CD14-positive monocyte (primary cell): ENCODE data around the gene STK31. TPM values are rescaled to one million over a fixed set of nuclear protein-coding genes. Genes with fewer than 3 reads are reported as not detected.
"Not testable (repeated sequence)": the region's sequence is repeated elsewhere in the genome, so short reads cannot be mapped to it uniquely, and the experiment has no call there.

Experiments used
- DNase-seq, 3 donors: peaks; one replicate each; pipeline ENCODE4 v3.0.0-alpha.2; 2011 to 2022
- H2AFZ ChIP-seq: 2 replicates; pipeline ENCODE4 v1.6.0; 2012; ENCODE audit warnings: mild to moderate bottlenecking, low read depth, low read length, inconsistent platforms; ENCODE audit not compliant: insufficient read depth, poor library complexity, severe bottlenecking
- H3K27ac ChIP-seq, 2 donors: 1 replicate in 1 of 2; 2 replicates in 1 of 2; pipeline ENCODE4 v1.5.1; 2012 to 2013; ENCODE audit warnings: low read length in 2 of 2, control low read depth in 1 of 2, inconsistent platforms in 1 of 2, low read depth in 1 of 2, mild to moderate bottlenecking in 1 of 2
- H3K27me3 ChIP-seq, 2 donors: one replicate each; pipeline versions ENCODE4 v1.6.0 to v1.6.1; 2011 to 2013; ENCODE audit warnings: low read length in 2 of 2; ENCODE audit not compliant: control insufficient read depth in 2 of 2, insufficient read depth in 2 of 2
- H3K36me3 ChIP-seq, 2 donors: replicated peaks in 1 of 2; 1 replicate in 1 of 2; 2 replicates in 1 of 2; pipeline versions ENCODE4 v1.5.1 to v1.6.1; 2012 to 2013; ENCODE audit warnings: low read length in 2 of 2, control low read depth in 1 of 2, inconsistent platforms in 1 of 2, mild to moderate bottlenecking in 1 of 2; ENCODE audit not compliant: insufficient read depth in 2 of 2, control insufficient read depth in 1 of 2
- H3K4me1 ChIP-seq, 2 donors: 1 replicate in 1 of 2; 2 replicates in 1 of 2; pipeline versions ENCODE4 v1.5.1 to v1.6.1; 2012 to 2013; ENCODE audit warnings: low read length in 2 of 2, control low read depth in 1 of 2, inconsistent platforms in 1 of 2, mild to moderate bottlenecking in 1 of 2, moderate library complexity in 1 of 2; ENCODE audit not compliant: insufficient read depth in 2 of 2, control insufficient read depth in 1 of 2
- H3K4me2 ChIP-seq: replicated peaks from 2 replicates; pipeline ENCODE3; 2012; ENCODE audit warnings: low read length, moderate library complexity, mild to moderate bottlenecking; ENCODE audit not compliant: poor library complexity, severe bottlenecking; ENCODE audit errors: extremely low read depth
- H3K4me3 ChIP-seq, 3 experiments: fragments of 200-600 bp in 1 of 3; sonication (generic) in 1 of 3; replicated peaks in 1 of 3; 1 replicate in 2 of 3; 2 replicates in 1 of 3; pipeline ENCODE4 v1.5.1; 2011 to 2013; ENCODE audit warnings: low read length in 3 of 3, mild to moderate bottlenecking in 3 of 3, control low read depth in 2 of 3, low read depth in 2 of 3, inconsistent platforms in 1 of 3, moderate library complexity in 1 of 3
- H3K79me2 ChIP-seq: 2 replicates; pipeline ENCODE4 v1.6.0; 2012; ENCODE audit warnings: mild to moderate bottlenecking, control low read depth, inconsistent platforms, low read length, moderate library complexity; ENCODE audit not compliant: insufficient read depth
- H3K9ac ChIP-seq: 2 replicates; pipeline ENCODE4 v1.6.0; 2017; ENCODE audit warnings: low read length, mild to moderate bottlenecking; ENCODE audit not compliant: insufficient read depth, poor library complexity, severe bottlenecking
- H3K9me3 ChIP-seq, 2 donors: replicated peaks in 1 of 2; 1 replicate in 1 of 2; 2 replicates in 1 of 2; pipeline versions ENCODE4 v1.5.1 to v1.6.1; 2012 to 2013; ENCODE audit warnings: low read length in 2 of 2, control low read depth in 1 of 2; ENCODE audit not compliant: control insufficient read depth in 1 of 2, insufficient read depth in 1 of 2
- H4K20me1 ChIP-seq: 2 replicates; pipeline ENCODE4 v1.6.0; 2012; ENCODE audit warnings: mild to moderate bottlenecking, low read length, control low read depth, moderate library complexity; ENCODE audit not compliant: insufficient read depth
- H3K27ac Mint-ChIP-seq, 7 donors: one replicate each; pipeline ENCODE4 v1.8.0; 2020; ENCODE audit warnings: mild to moderate bottlenecking in 7 of 7, mixed read lengths in 7 of 7, moderate library complexity in 6 of 7, inconsistent platforms in 2 of 7
- H3K27me3 Mint-ChIP-seq, 3 donors: one replicate each; pipeline ENCODE4 v1.8.0; 2021 to 2022; ENCODE audit warnings: low read depth in 3 of 3, mild to moderate bottlenecking in 3 of 3, mixed read lengths in 3 of 3, moderate library complexity in 3 of 3, inconsistent platforms in 1 of 3
- H3K36me3 Mint-ChIP-seq, 2 donors: one replicate each; pipeline ENCODE4 v1.8.0; 2020; ENCODE audit warnings: mixed read lengths in 2 of 2, inconsistent platforms in 1 of 2, mild to moderate bottlenecking in 1 of 2
- H3K4me1 Mint-ChIP-seq: one replicate; pipeline ENCODE4 v1.8.0; 2020; ENCODE audit warnings: mild to moderate bottlenecking, mixed read lengths
- H3K4me3 Mint-ChIP-seq, 2 donors: one replicate each; pipeline ENCODE4 v1.8.0; 2020; ENCODE audit warnings: mild to moderate bottlenecking in 2 of 2, mixed read lengths in 2 of 2, moderate library complexity in 1 of 2
- H3K9me3 Mint-ChIP-seq, 7 donors: one replicate each; pipeline ENCODE4 v1.8.0; 2020 to 2022; ENCODE audit warnings: mixed read lengths in 7 of 7, mild to moderate bottlenecking in 6 of 7, moderate library complexity in 6 of 7, inconsistent platforms in 2 of 7
- WGBS: methylation state at CpG from one replicate; pipeline ENCODE4 v1.1.5; 2013; ENCODE audit warnings: missing lambda C conversion rate; ENCODE audit not compliant: insufficient coverage; 5-methylcytosine and 5-hydroxymethylcytosine counted together
- intact Hi-C, 2 donors: fragments of 100-400 bp; cut with micrococcal nuclease; formaldehyde crosslinking; loops; one replicate each; pipeline versions ENCODE4 v1.15.0 to v1.15.1; 2023
- polyA plus RNA-seq, 3 donors: library from polyadenylated mRNA; depleted of rRNA in 1 of 3; unstranded in 2 of 3; stranded (reverse) in 1 of 3; fragments of 300-500 nt in 2 of 3; fragments of >200 nt in 1 of 3; fragmentation: Illumina TruSeq in 2 of 3; gene quantifications; 1 replicate in 2 of 3; 2 replicates in 1 of 3; pipeline ENCODE4 v1.2.3, GENCODE V29; 2012 to 2021
- TF ChIP-seq, protein P1 (sequence below): fragments of 200-600 bp; IDR thresholded peaks from one replicate; pipeline ENCODE4 v1.8.0; 2022; ENCODE audit warnings: antibody characterized with exemption, mild to moderate bottlenecking

The STK31 gene
- polyA plus RNA-seq, 3 donors = 0.11 TPM; not detected in 2

DNA sequence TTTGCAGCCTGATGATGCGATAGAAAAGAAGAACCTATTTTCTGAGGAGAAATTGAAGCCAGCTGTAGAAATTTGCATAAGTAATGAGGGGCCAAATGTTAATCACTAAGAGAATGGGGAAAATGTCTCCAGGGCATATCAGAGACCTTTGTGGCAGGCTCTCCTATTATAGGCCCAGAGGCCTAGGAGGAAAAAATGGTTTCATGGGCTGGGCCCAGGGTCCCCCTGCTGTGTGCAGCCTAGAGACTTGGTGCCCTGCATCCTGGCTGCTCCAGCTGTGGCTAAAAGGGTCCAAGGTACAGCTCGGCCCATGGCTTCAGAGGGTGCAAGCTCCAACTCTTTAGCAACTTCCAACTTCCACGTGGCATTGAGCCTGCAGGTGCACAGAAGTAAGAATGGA lies 123.4 kb downstream of the STK31 start:
- H3K27me3 Mint-ChIP-seq = peaks cover 0 to 2% (median 1%) of the 10 kb centered on the region in 3 donors

DNA sequence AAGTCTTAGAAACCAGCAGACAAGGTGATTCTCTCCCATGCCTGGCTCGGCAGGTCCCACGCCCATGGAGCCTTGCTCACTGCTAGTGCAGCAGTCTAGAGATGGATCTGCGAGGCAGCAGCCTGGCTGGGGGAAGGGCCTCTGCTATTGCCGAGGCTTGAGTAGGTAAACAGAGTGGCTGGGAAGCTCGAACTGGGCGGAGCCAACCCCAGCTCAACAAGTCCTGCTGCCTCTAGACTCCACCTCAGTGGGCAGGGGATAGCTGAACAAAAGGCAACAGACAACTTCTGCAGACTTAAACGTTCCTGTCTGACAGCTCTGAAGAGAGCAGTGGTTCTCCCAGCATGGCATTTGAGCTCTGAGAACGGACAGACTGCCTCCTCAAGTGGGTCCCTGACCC lies 134.8 kb downstream of the STK31 start:
- H3K27ac Mint-ChIP-seq, H3K4me2 ChIP-seq, intact Hi-C loops, DNase-seq, H3K36me3 ChIP-seq, H3K4me3 ChIP-seq, H3K27me3 ChIP-seq, H3K27ac ChIP-seq, H3K4me1 ChIP-seq, H3K4me1 Mint-ChIP-seq, H2AFZ ChIP-seq, H3K4me3 Mint-ChIP-seq, H3K79me2 ChIP-seq, H3K9ac ChIP-seq, H4K20me1 ChIP-seq, H3K36me3 Mint-ChIP-seq: not testable (repeated sequence)
- Mint-ChIP-seq H3K27me3 (peaks cover 2 to 13% (median 11%) of the 10 kb centered on the region in 3 donors), H3K9me3 (peaks cover 32 to 62% (median 59%) of the 10 kb centered on the region in 7 donors)
- peaks cover 31 to 40% of the 10 kb centered on the region in 2 donors for H3K9me3 ChIP-seq
- WGBS = 86% methylated on average over 5 of the region's 8 CpGs

More for the DNA sequence above, 123.4 kb downstream of the STK31 start:
- WGBS = no CpG with 5 or more reads among the region's 3 CpGs
- H3K27ac Mint-ChIP-seq = no peak overlapping the region
- Histone ChIP-seq H3K27me3 (no peaks in the 10 kb centered on the region), H3K27ac (no peak overlapping the region), H3K9me3 (peaks cover 26 to 42% of the 10 kb centered on the region in 2 donors), H3K4me2 (no peak overlapping the region), H3K9ac (no peak overlapping the region), H3K79me2 (no peaks in the 10 kb centered on the region), H3K36me3 (no peaks in the 10 kb centered on the region), H2AFZ (no peak overlapping the region), H3K4me3 (no peak overlapping the region), H4K20me1 (no peaks in the 10 kb centered on the region), H3K4me1 (no peaks in the 10 kb centered on the region)
- H3K4me3 Mint-ChIP-seq = no peak overlapping the region
- no peaks in the 10 kb centered on the region for H3K36me3 Mint-ChIP-seq
- TF ChIP-seq, protein P1, sequence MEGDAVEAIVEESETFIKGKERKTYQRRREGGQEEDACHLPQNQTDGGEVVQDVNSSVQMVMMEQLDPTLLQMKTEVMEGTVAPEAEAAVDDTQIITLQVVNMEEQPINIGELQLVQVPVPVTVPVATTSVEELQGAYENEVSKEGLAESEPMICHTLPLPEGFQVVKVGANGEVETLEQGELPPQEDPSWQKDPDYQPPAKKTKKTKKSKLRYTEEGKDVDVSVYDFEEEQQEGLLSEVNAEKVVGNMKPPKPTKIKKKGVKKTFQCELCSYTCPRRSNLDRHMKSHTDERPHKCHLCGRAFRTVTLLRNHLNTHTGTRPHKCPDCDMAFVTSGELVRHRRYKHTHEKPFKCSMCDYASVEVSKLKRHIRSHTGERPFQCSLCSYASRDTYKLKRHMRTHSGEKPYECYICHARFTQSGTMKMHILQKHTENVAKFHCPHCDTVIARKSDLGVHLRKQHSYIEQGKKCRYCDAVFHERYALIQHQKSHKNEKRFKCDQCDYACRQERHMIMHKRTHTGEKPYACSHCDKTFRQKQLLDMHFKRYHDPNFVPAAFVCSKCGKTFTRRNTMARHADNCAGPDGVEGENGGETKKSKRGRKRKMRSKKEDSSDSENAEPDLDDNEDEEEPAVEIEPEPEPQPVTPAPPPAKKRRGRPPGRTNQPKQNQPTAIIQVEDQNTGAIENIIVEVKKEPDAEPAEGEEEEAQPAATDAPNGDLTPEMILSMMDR = no peak
- H3K4me1 Mint-ChIP-seq = no peaks in the 10 kb centered on the region
- intact Hi-C loops = no loop called here
- DNase-seq = no peak
- H3K9me3 Mint-ChIP-seq = peaks cover 29 to 49% (median 34%) of the 10 kb centered on the region in 7 donors
